B cell (primary cell): ENCODE data around the gene MTCL1.

Source experiments
- EZH2 ChIP-seq: IDR thresholded peaks from 2 replicates; pipeline ENCODE4 v1.6.1; 2012; ENCODE audit warnings: borderline replicate concordance, low read depth, mild to moderate bottlenecking, moderate library complexity, low read length; ENCODE audit not compliant: insufficient read depth, poor library complexity, severe bottlenecking
- TF ChIP-seq, protein P1 (sequence below): fragments of 200-600 bp; IDR thresholded peaks from one replicate; pipeline ENCODE4 v1.8.0; 2022; ENCODE audit warnings: antibody characterized with exemption, mild to moderate bottlenecking

DNA sequence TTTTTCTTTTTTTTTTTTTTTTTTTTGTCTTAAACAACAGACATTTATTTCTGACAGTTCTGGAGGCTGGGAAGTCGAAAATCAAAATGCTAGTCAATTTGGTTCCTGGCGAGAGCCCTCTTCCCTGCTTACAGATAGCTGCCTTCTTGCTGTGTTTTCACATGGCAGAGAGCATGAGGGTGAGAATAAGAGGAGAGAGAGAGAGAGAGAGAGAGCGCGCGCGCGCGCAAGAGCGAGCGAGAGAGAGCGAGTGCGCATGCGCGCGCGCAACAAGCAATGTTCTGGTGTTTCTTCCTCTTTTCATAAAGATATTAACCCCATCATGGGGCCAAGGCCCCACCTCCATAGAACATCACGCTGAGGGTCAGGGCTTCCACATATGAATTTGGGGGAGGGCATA is 20.9 kb downstream of the MTCL1 start:
- TF ChIP-seq, protein P1, sequence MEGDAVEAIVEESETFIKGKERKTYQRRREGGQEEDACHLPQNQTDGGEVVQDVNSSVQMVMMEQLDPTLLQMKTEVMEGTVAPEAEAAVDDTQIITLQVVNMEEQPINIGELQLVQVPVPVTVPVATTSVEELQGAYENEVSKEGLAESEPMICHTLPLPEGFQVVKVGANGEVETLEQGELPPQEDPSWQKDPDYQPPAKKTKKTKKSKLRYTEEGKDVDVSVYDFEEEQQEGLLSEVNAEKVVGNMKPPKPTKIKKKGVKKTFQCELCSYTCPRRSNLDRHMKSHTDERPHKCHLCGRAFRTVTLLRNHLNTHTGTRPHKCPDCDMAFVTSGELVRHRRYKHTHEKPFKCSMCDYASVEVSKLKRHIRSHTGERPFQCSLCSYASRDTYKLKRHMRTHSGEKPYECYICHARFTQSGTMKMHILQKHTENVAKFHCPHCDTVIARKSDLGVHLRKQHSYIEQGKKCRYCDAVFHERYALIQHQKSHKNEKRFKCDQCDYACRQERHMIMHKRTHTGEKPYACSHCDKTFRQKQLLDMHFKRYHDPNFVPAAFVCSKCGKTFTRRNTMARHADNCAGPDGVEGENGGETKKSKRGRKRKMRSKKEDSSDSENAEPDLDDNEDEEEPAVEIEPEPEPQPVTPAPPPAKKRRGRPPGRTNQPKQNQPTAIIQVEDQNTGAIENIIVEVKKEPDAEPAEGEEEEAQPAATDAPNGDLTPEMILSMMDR = no peak
- TF ChIP-seq EZH2 = no peak
